Erythroblast (primary cell): Measurements from ENCODE around the gene EPHA4.

Source experiments
- GATA1 ChIP-seq: IDR thresholded peaks from 2 replicates; pipeline ENCODE4 v1.6.1; 2011; ENCODE audit warnings: low read depth, mild to moderate bottlenecking, control low read depth, low read length, moderate library complexity
- POLR2A ChIP-seq: IDR thresholded peaks from 2 replicates; pipeline ENCODE4 v1.6.1; 2011; ENCODE audit warnings: mild to moderate bottlenecking, low read length

DNA sequence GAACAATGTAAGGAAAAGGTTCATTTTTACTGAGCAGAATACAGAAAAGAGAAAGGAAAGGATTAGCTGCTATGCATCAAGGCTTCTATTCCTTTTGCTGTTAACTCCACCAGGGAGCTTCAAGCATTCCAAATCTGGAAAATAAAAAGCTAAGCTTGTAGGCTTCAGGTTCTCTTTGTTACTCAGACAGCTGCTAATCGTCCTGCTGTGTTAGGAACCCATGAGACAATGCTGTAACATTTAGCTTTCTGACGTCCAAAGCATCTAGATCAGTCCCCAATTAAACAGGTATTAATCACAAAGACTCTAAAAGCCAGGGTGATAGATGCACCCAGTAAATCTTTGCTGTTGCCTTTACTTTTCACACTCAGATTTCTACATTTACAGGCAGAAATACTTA, 103.8 kb downstream of the EPHA4 start:
- no peak for TF ChIP-seq POLR2A
- no peak for TF ChIP-seq GATA1
